H1 (cell line): ENCODE results near the gene DHX57. TPM values are rescaled to one million over a fixed set of nuclear protein-coding genes. Genes with fewer than 3 reads are reported as not detected.

Experiments used
- CTCF ChIA-PET: fragments of 300-600 bp; sonication (Branson Sonifier 250); formaldehyde crosslinking; loops from one replicate; lab custom pipeline; 2021; ENCODE audit not compliant: partially characterized antibody; lab: Charles Lee
- POLR2A ChIA-PET: fragments of 300-600 bp; sonication (Branson Sonifier 250); formaldehyde crosslinking; loops from one replicate; lab custom pipeline; 2021; ENCODE audit warnings: inconsistent platforms; ENCODE audit not compliant: partially characterized antibody; lab: Charles Lee
- DNase-seq, 2 experiments: peaks; one replicate each; pipeline versions ENCODE4 v3.0.0 to v3.0.0-alpha.2; 2010 to 2022; ENCODE audit warnings: low spot score in 2 of 2, low read depth in 1 of 2, mixed read lengths in 1 of 2
- FAIRE-seq: peaks from 2 replicates; lab custom pipeline; 2011; peaks lifted over from hg19 to GRCh38; lab: Jason Lieb, UNC
- H2AFZ ChIP-seq: 2 replicates; pipeline ENCODE4 v1.8.1; 2012; ENCODE audit warnings: low read length, inconsistent platforms
- H2AK5ac ChIP-seq: 2 replicates; pipeline ENCODE4 v1.6.1; 2013; ENCODE audit warnings: low read depth, low read length
- H2BK120ac ChIP-seq: replicated peaks from 2 replicates; pipeline ENCODE3; 2013; ENCODE audit warnings: low read depth, low read length, inconsistent platforms
- H2BK12ac ChIP-seq: 2 replicates; pipeline ENCODE4 v1.6.1; 2013; ENCODE audit warnings: low read depth, low read length
- H2BK15ac ChIP-seq: 2 replicates; pipeline ENCODE4 v1.6.1; 2013; ENCODE audit warnings: low read length
- H2BK20ac ChIP-seq: 2 replicates; pipeline ENCODE4 v1.6.1; 2013; ENCODE audit warnings: low read length
- H2BK5ac ChIP-seq: 2 replicates; pipeline ENCODE4 v1.6.1; 2013; ENCODE audit warnings: low read depth, low read length
- H3K14ac ChIP-seq: 2 replicates; pipeline ENCODE4 v1.6.1; 2013; ENCODE audit warnings: inconsistent platforms; ENCODE audit not compliant: insufficient read length
- H3K18ac ChIP-seq: 2 replicates; pipeline ENCODE4 v1.6.1; 2013; ENCODE audit warnings: low read length; ENCODE audit errors: extremely low read depth
- H3K23ac ChIP-seq: 2 replicates; pipeline ENCODE4 v1.6.1; 2013; ENCODE audit warnings: inconsistent platforms; ENCODE audit not compliant: insufficient read length
- H3K23me2 ChIP-seq: 2 replicates; pipeline ENCODE4 v1.6.1; 2013; ENCODE audit warnings: low read depth, low read length
- H3K27ac ChIP-seq: 2 replicates; pipeline ENCODE4 v1.6.1; 2011; ENCODE audit warnings: low read depth, low read length, inconsistent platforms
- H3K27me3 ChIP-seq, 4 experiments: replicated peaks in 1 of 4; 1 replicate in 1 of 4; 2 replicates in 3 of 4; pipeline versions ENCODE4 v1.6.1 to v1.8.1; 2011 to 2013; ENCODE audit warnings: low read length in 3 of 4, mild to moderate bottlenecking in 3 of 4, inconsistent platforms in 2 of 4, mixed read lengths in 2 of 4, moderate library complexity in 1 of 4; ENCODE audit not compliant: control insufficient read depth in 3 of 4, insufficient read depth in 3 of 4; ENCODE audit errors: extremely low read depth in 1 of 4
- H3K36me3 ChIP-seq, 4 experiments: 2 replicates each; pipeline versions ENCODE4 v1.6.1 to v1.8.1; 2011 to 2013; ENCODE audit warnings: mild to moderate bottlenecking in 4 of 4, low read length in 3 of 4, moderate library complexity in 2 of 4, control low read depth in 1 of 4, inconsistent platforms in 1 of 4; ENCODE audit not compliant: insufficient read depth in 4 of 4, control insufficient read depth in 2 of 4
- H3K4ac ChIP-seq: replicated peaks from 2 replicates; pipeline ENCODE3; 2013; ENCODE audit warnings: low read length, low read depth, mixed read lengths, inconsistent platforms; ENCODE audit not compliant: insufficient read length
- H3K4me1 ChIP-seq, 4 experiments: replicated peaks in 1 of 4; 1 replicate in 1 of 4; 2 replicates in 3 of 4; pipeline versions ENCODE4 v1.6.1 to v1.8.1; 2011 to 2013; ENCODE audit warnings: low read length in 3 of 4, inconsistent platforms in 2 of 4, mixed read lengths in 1 of 4; ENCODE audit not compliant: insufficient read depth in 4 of 4, control insufficient read depth in 3 of 4
- H3K4me2 ChIP-seq, 2 experiments: 2 replicates each; pipeline versions ENCODE4 v1.6.1 to v1.8.1; 2011 to 2013; ENCODE audit warnings: low read depth in 2 of 2, low read length in 2 of 2, control low read depth in 1 of 2, inconsistent platforms in 1 of 2, mild to moderate bottlenecking in 1 of 2; ENCODE audit not compliant: insufficient read depth in 1 of 2
- H3K4me3 ChIP-seq, 4 experiments: fragments of 200-600, 300-600 bp in 1 of 4; sonication (generic), shearing (Covaris generic), sonication (Bioruptor Twin) in 1 of 4; 2 replicates each; pipeline versions ENCODE4 v1.5.1 to v1.8.1; 2011 to 2016; ENCODE audit warnings: low read length in 4 of 4, low read depth in 3 of 4, control low read depth in 2 of 4, inconsistent platforms in 2 of 4, mild to moderate bottlenecking in 2 of 4, mixed read lengths in 1 of 4, moderate library complexity in 1 of 4; ENCODE audit not compliant: insufficient read depth in 2 of 4; ENCODE audit errors: extremely low read depth in 1 of 4
- H3K56ac ChIP-seq: replicated peaks from 2 replicates; pipeline ENCODE3; 2013; ENCODE audit warnings: low read depth, mild to moderate bottlenecking, mixed read lengths, low read length, inconsistent platforms; ENCODE audit not compliant: insufficient read length
- H3K79me1 ChIP-seq: 2 replicates; pipeline ENCODE4 v1.6.1; 2013; ENCODE audit warnings: low read depth, low read length, control low read depth
- H3K79me2 ChIP-seq, 2 experiments: 2 replicates each; pipeline versions ENCODE4 v1.6.1 to v1.8.1; 2012 to 2013; ENCODE audit warnings: low read length in 2 of 2, mild to moderate bottlenecking in 2 of 2, inconsistent platforms in 1 of 2; ENCODE audit not compliant: insufficient read depth in 2 of 2, control insufficient read depth in 1 of 2
- H3K9ac ChIP-seq, 4 experiments: replicated peaks in 1 of 4; 1 replicate in 1 of 4; 2 replicates in 3 of 4; pipeline versions ENCODE4 v1.6.1 to v1.8.1; 2011 to 2013; ENCODE audit warnings: low read depth in 3 of 4, low read length in 3 of 4, control low read depth in 2 of 4, mild to moderate bottlenecking in 2 of 4, moderate library complexity in 2 of 4, inconsistent platforms in 1 of 4; ENCODE audit errors: extremely low read depth in 1 of 4
- H3K9me3 ChIP-seq, 2 experiments: 2 replicates each; pipeline versions ENCODE4 v1.6.1 to v1.8.1; 2012 to 2013; ENCODE audit warnings: mild to moderate bottlenecking in 2 of 2, moderate library complexity in 2 of 2, control low read depth in 1 of 2, inconsistent platforms in 1 of 2, low read depth in 1 of 2, low read length in 1 of 2, mixed read lengths in 1 of 2; ENCODE audit not compliant: insufficient read depth in 2 of 2
- H4K20me1 ChIP-seq, 2 experiments: replicated peaks in 1 of 2; 2 replicates each; pipeline versions ENCODE3 to v1.8.1; 2011 to 2013; ENCODE audit warnings: inconsistent platforms in 2 of 2, low read length in 2 of 2, mild to moderate bottlenecking in 1 of 2; ENCODE audit not compliant: insufficient read depth in 2 of 2, control insufficient read depth in 1 of 2
- H4K5ac ChIP-seq: 2 replicates; pipeline ENCODE4 v1.6.1; 2013; ENCODE audit warnings: low read length, low read depth, mixed read lengths, inconsistent platforms; ENCODE audit not compliant: insufficient read length
- H4K8ac ChIP-seq: 2 replicates; pipeline ENCODE4 v1.8.0; 2013; ENCODE audit warnings: mild to moderate bottlenecking, moderate library complexity, low read length, inconsistent platforms; ENCODE audit not compliant: insufficient read depth; ENCODE audit errors: extremely low read depth
- H4K91ac ChIP-seq: replicated peaks from 2 replicates; pipeline ENCODE3; 2013; ENCODE audit warnings: low read length, mixed read lengths, inconsistent platforms; ENCODE audit not compliant: insufficient read length
- BACH1 ChIP-seq: IDR thresholded peaks from 2 replicates; pipeline ENCODE4 v1.6.1; 2012; ENCODE audit warnings: low read length, improper control_type of control experiment
- CHD1 ChIP-seq: IDR thresholded peaks from 2 replicates; pipeline ENCODE4 v1.6.1; 2012; ENCODE audit warnings: low read depth, low read length, improper control_type of control experiment
- EP300 ChIP-seq, 2 experiments: IDR thresholded peaks; 1 replicate in 1 of 2; 2 replicates in 1 of 2; pipeline ENCODE4 v1.6.1; 2011 to 2012; ENCODE audit warnings: low read depth in 2 of 2, low read length in 2 of 2, mild to moderate bottlenecking in 2 of 2, borderline replicate concordance in 1 of 2, inconsistent platforms in 1 of 2, moderate library complexity in 1 of 2
- GTF2F1 ChIP-seq: IDR thresholded peaks from 2 replicates; pipeline ENCODE4 v1.6.1; 2012; ENCODE audit warnings: low read depth, low read length, improper control_type of control experiment, borderline replicate concordance
- HDAC6 ChIP-seq: IDR thresholded peaks from one replicate; pipeline ENCODE4 v1.7.1; 2012; ENCODE audit warnings: low read depth, mild to moderate bottlenecking, inconsistent platforms, low read length, moderate library complexity
- JUND ChIP-seq: IDR thresholded peaks from 2 replicates; pipeline ENCODE4 v1.6.1; 2011; ENCODE audit warnings: mild to moderate bottlenecking, improper control_type of control experiment, low read length
- KDM4A ChIP-seq: IDR thresholded peaks from one replicate; pipeline ENCODE4 v1.7.1; 2012; ENCODE audit warnings: low read depth, mild to moderate bottlenecking, moderate library complexity, low read length, inconsistent platforms; ENCODE audit not compliant: severe bottlenecking
- NANOG ChIP-seq: IDR thresholded peaks from 2 replicates; pipeline ENCODE4 v1.6.1; 2011; ENCODE audit warnings: low read length, low read depth, mild to moderate bottlenecking, inconsistent platforms; ENCODE audit not compliant: insufficient read depth, poor library complexity, severe bottlenecking
- POLR2A ChIP-seq, 2 experiments: IDR thresholded peaks; 1 replicate in 1 of 2; 2 replicates in 1 of 2; pipeline ENCODE4 v1.6.1; 2011; ENCODE audit warnings: low read depth in 2 of 2, low read length in 2 of 2, mild to moderate bottlenecking in 2 of 2; ENCODE audit errors: control extremely low read depth in 1 of 2
- SIRT6 ChIP-seq: IDR thresholded peaks from one replicate; pipeline ENCODE4 v1.7.1; 2012; ENCODE audit warnings: low read length, inconsistent platforms
- SUZ12 ChIP-seq: fragments of 200-600 bp; sonication (generic); IDR thresholded peaks from 2 replicates; pipeline ENCODE4 v1.6.1; 2012; ENCODE audit warnings: mild to moderate bottlenecking, inconsistent platforms, low read length, moderate library complexity, mixed read lengths
- WGBS, 2 experiments: shearing (Covaris generic) in 1 of 2; methylation state at CpG; one replicate each; pipeline versions ENCODE4 v1.1.6 to v1.1.7; 2013 to 2015; ENCODE audit warnings: low lambda C conversion rate in 2 of 2, mixed read lengths in 2 of 2, inconsistent platforms in 1 of 2, low coverage in 1 of 2, missing lambda C conversion rate in 1 of 2; ENCODE audit not compliant: insufficient replicate concordance in 2 of 2, insufficient coverage in 1 of 2, insufficient read length in 1 of 2; ENCODE audit errors: extremely low coverage in 1 of 2, missing lambda C conversion rate in 1 of 2; 5-methylcytosine and 5-hydroxymethylcytosine counted together
- polyA plus RNA-seq, 7 experiments: library from polyadenylated mRNA; depleted of rRNA in 3 of 7; stranded (reverse) in 5 of 7; unstranded in 2 of 7; fragments of >200 nt in 5 of 7; fragments of 200-250 nt in 2 of 7; gene quantifications; 1 replicate in 5 of 7; 2 replicates in 1 of 7; 4 replicates in 1 of 7; pipeline versions ENCODE4 v1.2.1 to v1.2.3, GENCODE V29; 2011 to 2013; ENCODE audit warnings: missing spikeins in 2 of 7, mixed read lengths in 2 of 7
- total RNA-seq: library from RNA; stranded (reverse); fragmentation: NEBNext Ultra II Directional; extraction: Animal tissue kit (Norgen Biotek cat#: 25700); gene quantifications from 2 replicates; pipeline ENCODE4 v1.2.1, GENCODE V29; 2021
- TF ChIP-seq, protein P1 (sequence below): IDR thresholded peaks from 2 replicates; pipeline ENCODE4 v1.6.1; 2012; ENCODE audit warnings: inconsistent platforms

Gene DHX57
- total and polyA plus RNA-seq, 2 of the 8 experiments (the other 6 are each of a cell fraction or from before 2014, with no cell fraction given): 10.7 to 32.9 TPM

GRCh38 chr2:38748391-38748790, 127.3 kb downstream of the DHX57 start:
- Histone ChIP-seq H3K23ac (no peak overlapping the region), H2BK20ac (no peak overlapping the region), H3K4me2 (peak overlapping the region in 1 of 2 experiments; percentile 78; a peak in 2 of 4 replicates), H3K14ac (no peak overlapping the region), H2BK5ac (no peak overlapping the region), H3K18ac (no peak overlapping the region), H2AK5ac (no peak overlapping the region), H4K8ac (no peak overlapping the region), H2BK15ac (no peak overlapping the region), H2BK12ac (no peak overlapping the region), H3K9me3 (no peaks in the 10 kb centered on the region), H3K79me1 (no peaks in the 10 kb centered on the region), H3K27ac (no peak overlapping the region), H2BK120ac (no peak overlapping the region), H3K4me3 (peak overlapping the region in 1 of 4 experiments; percentile 93; a peak in 1 of 8 replicates), H4K20me1 (peaks cover 27 to 30% of the 10 kb centered on the region in 2 experiments), H2AFZ (no peak overlapping the region), H3K36me3 (peaks cover 36 to 67% (median 61%) of the 10 kb centered on the region in 4 experiments), H3K79me2 (peaks cover 19 to 72% of the 10 kb centered on the region in 2 experiments), H3K4ac (no peak overlapping the region), H4K91ac (no peak overlapping the region), H3K27me3 (no peaks in the 10 kb centered on the region), H3K23me2 (peaks cover 7% of the 10 kb centered on the region; the same call in 1 of the 2 replicates), H3K9ac (peak overlapping the region in 1 of 4 experiments; percentile 60; a peak in 1 of 7 replicates), H3K56ac (no peak overlapping the region), H3K4me1 (peaks cover 0 to 8% (median 2%) of the 10 kb centered on the region in 4 experiments; a peak in 3 of 7 replicates), H4K5ac (no peak overlapping the region)
- DNase-seq: no peak
- WGBS, 2 experiments: 97% methylated on average over 9 of the region's 9 CpGs; no CpG with 5 or more reads in 1 of the 2 experiments
- POLR2A ChIA-PET: interaction anchor here (0.9 to 20.6 kb wide), 15 partner anchors 14 to 208 kb away, joined by 3 to 486 read pairs (median 5); partner anchors contain the start of gene HNRNPLL
- FAIRE-seq: no peak
- CTCF ChIA-PET: interaction anchor here (0.6 to 2.5 kb wide), 6 partner anchors 12 to 231 kb away, joined by 3 to 7 read pairs (median 4); no protein-coding TSS in a partner anchor
- no peak for TF ChIP-seq GTF2F1
- no peak for TF ChIP-seq HDAC6
- no peak for TF ChIP-seq CHD1
- TF ChIP-seq SIRT6: no peak
- no peak for TF ChIP-seq BACH1
- no peak for TF ChIP-seq KDM4A
- TF ChIP-seq NANOG: no peak
- TF ChIP-seq EP300 (IDR thresholded peaks at IDR 0.05; ENCODE audit: borderline replicate concordance in 1 of 2, low read depth in 2 of 2, low read length in 2 of 2): no peak
- peak in 1 of 2 experiments; percentile 3; a peak in 1 of 3 replicates for TF ChIP-seq POLR2A (IDR thresholded peaks at IDR 0.05; ENCODE audit: control extremely low read depth in 1 of 2, low read depth in 2 of 2, low read length in 2 of 2)
- no peak for TF ChIP-seq SUZ12
- TF ChIP-seq, protein P1, sequence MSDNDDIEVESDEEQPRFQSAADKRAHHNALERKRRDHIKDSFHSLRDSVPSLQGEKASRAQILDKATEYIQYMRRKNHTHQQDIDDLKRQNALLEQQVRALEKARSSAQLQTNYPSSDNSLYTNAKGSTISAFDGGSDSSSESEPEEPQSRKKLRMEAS: no peak
- no peak for TF ChIP-seq JUND
